ENCODE data around the gene PID1.

Gene PID1

GRCh38 chr2:229270551-229271410 lies at the start of gene PID1:
TSS of gene PID1 (minus strand) at chr2:229271287. CDS start at chr2:229271043, 244 bp downstream.
- DNase-seq, result peak; percentile 67

GRCh38 chr2:229319558-229319957 lies 48.5 kb upstream of the PID1 start:
- no peak for DNase-seq

DNA sequence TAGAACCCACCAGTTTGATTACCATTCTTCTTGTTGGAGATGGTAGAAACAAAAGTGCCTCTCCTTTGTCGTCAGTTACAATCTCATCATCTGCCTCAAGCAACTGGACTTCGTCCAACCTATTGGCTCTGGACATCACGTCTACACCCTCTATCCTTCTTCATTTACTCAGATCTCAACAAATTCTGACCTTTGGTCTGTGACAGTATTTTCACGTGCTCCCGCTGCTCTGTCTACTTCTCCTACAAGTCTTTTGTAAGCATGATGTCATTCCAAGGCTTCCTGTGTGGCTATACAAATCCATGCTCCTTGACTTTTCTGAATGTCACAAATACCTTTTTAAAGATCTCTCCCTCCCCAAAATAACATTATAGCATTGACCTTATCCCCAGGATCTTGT lies 43.0 kb upstream of the PID1 start:
- DNase-seq, result no peak

GRCh38 chr2:229313591-229313990 lies 42.5 kb upstream of the PID1 start:
- DNase-seq, result no peak

DNA sequence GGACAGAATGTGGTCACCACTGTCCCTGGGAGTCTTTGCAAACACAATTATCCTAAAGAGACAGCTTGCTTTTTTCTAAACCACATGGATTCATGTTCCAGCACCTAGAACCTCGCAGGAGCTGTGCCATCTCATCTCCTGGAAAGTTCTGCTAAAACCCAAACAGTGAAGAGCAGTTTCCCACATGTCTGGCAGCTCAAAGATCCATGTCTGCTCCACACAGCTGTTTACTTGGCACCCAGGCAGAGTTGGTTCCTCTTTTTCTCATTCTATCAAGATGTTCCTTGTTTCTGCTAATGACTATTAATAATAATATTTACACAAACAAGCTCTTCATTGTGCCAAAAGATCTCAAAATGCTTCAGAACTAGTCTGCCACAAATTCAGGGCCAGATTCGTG lies 30.1 kb upstream of the PID1 start:
- DNase-seq, result no peak

DNA sequence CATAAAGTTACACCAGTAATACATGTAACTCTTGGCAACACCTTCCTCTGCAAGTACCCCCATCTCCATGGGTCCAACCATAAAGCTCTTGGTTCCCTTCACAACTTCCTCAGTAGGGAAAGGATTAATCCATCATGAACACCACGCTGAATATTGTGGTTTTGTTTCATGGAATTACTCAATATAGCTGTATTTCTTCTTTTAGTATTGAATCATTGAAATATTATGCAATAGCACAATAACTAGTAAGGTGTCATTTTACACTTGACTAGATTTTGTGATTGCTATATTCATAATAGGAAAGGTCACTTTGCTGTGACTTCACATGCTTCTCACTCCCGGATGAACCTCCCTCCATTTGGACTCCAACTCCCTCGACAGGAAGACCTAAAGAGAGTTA lies 29.7 kb upstream of the PID1 start:
- DNase-seq, result no peak

DNA sequence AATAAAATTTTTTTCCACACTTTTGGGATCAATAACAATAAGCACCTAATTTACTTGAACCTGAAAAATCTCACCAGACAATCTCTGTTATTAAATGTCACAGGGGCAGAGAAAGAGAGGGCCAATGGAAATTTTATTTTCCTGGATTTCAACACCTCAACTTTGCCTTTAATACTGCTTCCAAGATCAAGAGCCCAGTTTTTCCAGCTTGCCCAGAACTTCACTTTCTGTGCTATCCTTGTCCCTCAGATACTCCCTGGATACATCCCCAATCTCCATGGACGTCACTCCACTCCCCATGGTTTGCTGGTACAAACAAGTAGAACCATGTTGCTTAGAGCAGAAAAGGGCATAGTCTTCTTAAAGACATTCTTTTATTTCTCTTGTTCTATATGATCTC lies 29.3 kb upstream of the PID1 start:
- DNase-seq, result no peak

- DNase-seq, result no peak
These were observed 26.2 kb upstream of the PID1 start for GRCh38 chr2:229297247-229297646.

- DNase-seq, result no peak
These were observed 25.4 kb upstream of the PID1 start for GRCh38 chr2:229296536-229296935.

DNA sequence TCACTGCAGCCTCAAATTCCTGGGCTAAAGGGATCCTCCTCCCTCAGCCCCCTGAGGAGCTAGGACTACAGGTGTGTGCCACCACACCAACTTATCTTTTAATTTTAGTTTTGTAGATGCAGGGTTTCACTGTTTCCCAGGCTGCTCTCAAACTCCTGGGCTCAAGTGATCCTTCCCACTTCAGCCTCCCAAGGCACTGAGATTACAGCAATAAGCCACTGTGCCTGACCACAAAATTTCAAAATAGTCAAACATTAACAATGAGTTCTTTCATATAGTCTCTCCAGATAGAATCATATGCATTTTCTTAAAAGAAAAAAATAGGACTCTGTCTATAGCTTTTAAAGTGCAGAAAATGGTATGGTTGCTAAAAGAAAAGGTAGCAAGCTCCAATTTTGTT lies 24.9 kb upstream of the PID1 start:
- no peak for DNase-seq

GRCh38 chr2:229287823-229288222 lies 16.7 kb upstream of the PID1 start:
- DNase-seq, result no peak

DNA sequence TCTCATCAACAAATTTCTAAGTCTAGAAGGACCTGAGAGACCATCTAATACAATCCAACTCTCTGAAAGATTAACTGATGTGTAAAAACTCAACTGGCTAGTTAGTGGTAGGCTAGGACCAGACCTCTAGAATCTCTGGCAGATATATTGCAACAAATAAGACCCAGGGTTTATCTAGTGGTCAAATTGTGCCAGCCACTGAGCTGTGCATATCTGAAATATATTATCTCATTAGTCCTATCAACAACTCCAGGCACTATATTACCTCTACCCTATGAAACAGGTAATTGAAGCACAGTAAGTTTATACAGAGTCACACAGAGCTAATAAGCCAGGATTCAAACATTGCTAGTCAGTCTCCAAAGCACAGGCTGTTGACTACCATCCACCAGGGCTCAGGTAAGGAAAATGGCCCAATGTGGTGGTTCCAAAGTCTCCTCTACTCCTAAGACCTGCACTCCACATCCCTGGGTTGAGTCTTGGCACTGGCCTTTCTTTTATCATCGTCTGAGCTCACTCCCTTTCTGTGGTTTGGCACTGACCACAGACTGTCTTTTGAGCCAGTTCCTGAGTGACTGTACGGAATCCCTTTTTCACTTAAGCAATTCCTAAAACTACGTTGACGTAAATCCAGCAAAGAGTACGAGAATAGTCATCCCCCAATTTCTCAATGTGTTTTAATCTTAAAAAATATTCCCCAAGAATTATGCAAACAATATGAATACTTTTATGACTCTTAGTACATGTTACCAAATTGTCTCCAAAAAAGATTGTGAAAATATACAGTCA lies 11.9 kb upstream of the PID1 start:
- DNase-seq, result no peak

- DNase-seq, result no peak
These were observed 8.4 kb upstream of the PID1 start for GRCh38 chr2:229279516-229279915.

- no peak for DNase-seq
These were observed 4.4 kb upstream of the PID1 start for GRCh38 chr2:229275506-229275905.

DNA sequence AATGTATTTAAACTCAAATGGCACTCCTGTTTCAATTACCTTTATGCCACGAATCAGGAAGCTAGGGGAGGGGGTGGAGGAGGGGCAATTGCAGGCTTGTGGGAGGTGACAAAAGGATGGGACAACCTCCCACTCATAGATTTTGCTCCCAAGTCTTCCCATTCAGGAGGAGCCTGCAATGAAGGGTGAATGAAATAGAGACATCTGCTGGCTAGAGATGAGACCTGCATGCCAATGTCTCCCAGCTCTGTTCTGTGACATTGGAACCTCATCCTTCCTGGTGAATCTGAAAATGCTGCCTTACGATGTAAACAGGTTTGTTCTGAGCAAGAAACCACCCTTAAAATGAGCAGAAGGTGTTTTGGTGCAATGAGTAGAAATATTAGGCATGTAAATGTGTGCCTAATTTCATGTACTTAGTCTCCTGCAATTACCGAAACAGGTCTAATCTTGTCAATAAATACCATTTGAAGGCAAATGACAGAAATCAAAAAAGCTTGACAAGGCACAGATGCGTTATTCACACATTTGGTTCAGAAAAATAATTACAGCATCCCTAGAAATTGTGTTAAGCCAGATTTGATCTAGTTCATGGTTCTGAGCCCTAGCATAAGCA lies 2.7 kb upstream of the PID1 start:
- peak; percentile 82 for DNase-seq

- DNase-seq, result no peak
These were observed 2.1 kb upstream of the PID1 start for GRCh38 chr2:229273006-229273722.

DNA sequence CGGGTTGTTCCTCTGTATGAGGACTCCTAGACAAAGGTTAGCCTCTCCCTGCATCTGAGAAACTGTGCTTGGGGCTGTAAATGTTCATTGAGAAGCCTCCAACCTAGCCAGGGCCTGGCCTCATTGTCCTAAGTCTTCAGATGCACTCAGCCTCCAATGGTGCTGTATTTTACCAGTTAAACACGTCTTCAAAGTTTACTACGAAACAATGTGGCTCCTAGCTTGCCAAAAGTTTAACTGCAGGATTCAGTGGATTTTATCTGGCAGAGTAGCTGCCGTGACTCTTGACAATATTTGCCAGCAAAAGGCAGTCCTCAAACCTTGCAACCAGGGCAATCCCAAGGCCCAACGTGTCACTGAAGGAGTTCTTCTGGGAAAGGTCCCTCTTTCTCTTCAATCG lies 1.1 kb downstream of the PID1 start:
- no peak for DNase-seq

GRCh38 chr2:229269146-229269545 lies 1.9 kb downstream of the PID1 start:
- DNase-seq, result no peak

DNA sequence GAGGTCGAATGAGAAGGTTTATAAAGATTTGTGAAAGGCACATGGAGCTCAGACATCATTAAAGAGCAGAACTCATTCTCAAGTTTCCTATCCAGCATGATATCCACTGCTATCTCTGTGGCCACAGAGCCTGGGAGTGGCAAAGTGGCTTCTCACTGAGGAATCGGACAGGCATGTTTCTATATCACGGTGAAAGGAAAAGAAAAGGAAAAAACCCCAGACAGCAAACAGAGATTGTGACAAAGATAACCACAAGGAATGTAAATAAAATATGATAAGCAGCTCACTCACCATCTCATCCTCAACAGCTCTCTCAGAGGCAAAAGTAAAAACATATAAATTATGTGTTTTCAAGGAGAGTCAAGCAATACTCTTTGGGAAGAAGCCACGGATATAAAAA lies 2.5 kb downstream of the PID1 start:
- no peak for DNase-seq

- no peak for DNase-seq
These were observed 4.0 kb downstream of the PID1 start for GRCh38 chr2:229267080-229267479.

DNA sequence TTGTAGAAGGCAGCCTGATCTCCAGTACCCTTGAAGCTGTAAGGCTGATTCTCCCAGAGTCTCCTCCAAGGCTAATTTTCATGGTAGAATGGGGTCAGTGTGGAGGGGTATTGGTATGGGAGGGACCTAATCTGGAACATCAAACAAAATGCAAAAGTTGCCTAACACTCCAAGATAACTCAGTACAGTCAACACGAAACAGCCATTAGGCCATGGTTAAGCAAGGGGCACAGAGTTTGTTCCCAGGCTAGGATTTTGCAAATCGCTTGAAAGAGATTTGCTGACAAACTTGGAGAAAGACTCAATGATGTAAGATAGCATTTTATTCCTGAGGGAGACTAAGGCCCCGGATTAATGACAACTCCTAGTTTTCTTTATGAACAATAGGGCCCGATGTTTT lies 5.4 kb downstream of the PID1 start:
- no peak for DNase-seq

DNA sequence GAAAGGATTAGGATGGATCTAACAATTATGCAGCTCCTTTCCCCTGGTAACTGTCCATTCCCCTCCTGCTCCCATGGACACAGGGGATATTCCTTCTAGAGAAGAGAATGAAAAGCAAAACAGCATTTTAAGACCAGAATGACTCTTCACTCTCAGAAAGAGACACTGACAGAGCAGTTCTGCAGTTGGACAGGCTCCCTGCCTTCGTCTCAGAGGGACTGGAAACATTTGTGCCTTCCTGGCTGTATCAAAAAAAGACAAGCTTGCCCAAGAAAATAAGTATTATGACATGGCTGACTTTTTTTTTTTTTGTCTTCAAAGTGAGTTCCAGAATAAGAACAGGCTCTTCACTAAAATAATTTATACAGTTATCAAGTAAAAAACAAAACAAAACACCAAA lies 9.5 kb downstream of the PID1 start:
- no peak for DNase-seq

DNA sequence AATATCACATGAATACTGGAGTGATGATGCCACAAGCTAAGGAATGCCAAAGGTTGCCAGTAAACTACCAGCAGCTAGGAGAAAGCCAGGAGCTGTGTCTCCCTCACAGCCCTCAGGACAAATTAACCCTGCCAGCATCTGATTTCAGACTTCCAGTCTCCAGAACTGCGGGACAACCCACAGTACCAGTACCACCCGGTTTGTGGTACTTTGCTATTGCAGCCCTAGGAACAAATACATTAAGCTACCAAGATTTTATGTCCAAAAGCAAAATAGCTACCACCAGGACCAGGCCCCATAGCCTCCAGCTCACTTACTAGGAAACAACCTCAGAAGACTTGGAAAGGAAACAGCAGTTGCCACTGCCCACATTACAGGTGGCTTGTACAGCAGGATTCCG lies 10.0 kb downstream of the PID1 start:
- DNase-seq, result no peak
